ENCODE results near the gene DCANP1.

Gene DCANP1

DNA sequence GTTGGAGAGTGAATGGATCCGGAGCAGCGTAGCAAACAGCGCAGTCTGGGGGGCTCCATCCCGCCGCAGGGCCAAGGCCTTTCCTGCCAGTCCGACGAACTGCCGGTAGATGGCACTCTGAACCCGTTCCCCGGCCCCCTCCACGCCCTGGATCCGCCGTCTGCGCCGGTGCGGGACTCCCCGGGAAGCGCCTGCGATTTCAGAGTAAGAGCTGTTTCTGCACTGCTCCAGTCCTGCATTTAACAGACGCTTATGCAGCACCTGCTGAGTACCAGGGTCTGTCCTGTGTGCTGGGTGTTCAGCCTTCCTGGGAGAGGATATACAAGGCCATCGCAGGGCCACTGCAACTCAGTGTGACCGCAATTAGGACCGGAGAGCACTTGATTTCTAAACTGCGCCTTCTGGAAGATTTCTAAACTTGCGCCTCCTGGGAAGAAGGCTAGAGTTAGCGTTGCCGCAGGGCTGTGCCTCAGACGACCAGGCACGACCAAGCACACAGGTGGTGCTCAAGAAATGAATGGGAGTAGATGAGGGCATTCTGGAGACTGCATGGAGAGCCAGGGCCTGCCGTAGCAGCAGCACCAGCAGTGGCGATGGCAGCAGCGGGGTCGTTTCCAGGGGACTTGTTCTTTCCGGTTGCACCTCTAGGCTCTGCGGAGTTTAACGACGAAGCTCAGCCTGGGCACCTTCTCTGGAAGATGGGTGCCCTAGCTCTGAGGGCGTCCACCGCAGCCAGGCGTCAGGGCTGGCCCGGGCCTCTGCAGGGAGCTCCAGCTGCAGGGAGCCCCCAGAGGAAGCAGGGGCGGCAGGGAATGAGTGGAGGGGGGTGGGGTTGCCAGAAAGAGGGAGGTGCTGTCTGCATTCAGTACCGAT, 19.3 kb upstream of the DCANP1 start:
- WGBS: 3% methylated on average over 43 of the region's 43 CpGs
- Histone ChIP-seq H3K9me3 (ENCODE audit: insufficient read depth, low read depth, low read length) (no peaks in the 10 kb centered on the region), H3K36me3 (ENCODE audit: insufficient read depth, low read length) (no peaks in the 10 kb centered on the region), H3K4me3 (ENCODE audit: low read length) (peak overlapping the region; percentile 42), H3K9ac (ENCODE audit: low read depth, low read length) (no peak overlapping the region), H3K27ac (ENCODE audit: low read depth, low read length) (no peak overlapping the region), H3K27me3 (ENCODE audit: insufficient read depth, low read length) (peaks cover 99% of the 10 kb centered on the region), H3K4me1 (ENCODE audit: insufficient read depth, low read length) (peaks cover 15% of the 10 kb centered on the region)

DNA sequence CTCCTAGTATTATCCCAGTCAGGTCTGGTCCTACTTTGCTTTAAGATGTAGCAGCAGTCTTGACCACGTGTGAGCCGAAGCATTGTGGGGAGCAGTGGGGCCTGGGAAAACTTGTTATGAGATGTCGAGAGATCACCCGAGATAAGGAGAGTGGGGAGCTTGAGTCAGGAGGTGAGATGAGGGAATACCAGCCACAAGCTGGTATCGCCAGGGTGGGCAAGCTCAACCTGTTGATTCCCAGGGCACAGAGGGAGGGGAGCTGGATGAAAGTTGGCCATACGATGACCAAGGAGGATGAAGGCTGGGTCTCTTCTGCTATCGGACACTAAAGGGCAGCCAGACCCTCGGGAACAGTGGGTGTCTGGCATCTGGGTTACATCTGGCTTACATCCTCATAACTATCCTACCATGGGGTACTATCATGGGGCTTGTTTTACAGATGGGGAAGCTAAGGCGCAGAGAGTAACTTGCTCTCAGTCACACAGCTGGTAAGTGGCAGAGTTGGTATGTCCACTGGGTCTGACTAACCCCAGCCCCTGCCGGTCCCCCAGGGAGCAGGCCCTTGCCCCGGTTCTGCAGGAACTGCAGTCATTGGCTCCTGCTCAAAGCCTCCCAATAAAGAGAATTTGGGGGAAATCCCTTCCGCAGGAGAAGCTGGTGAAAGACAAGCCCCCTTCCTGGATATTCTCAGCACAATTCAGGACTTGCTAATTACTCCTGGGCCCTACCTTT, 18.4 kb upstream of the DCANP1 start:
- Histone ChIP-seq H3K36me3 (ENCODE audit: insufficient read depth, low read length) (no peaks in the 10 kb centered on the region), H3K4me1 (ENCODE audit: insufficient read depth, low read length) (peaks cover 15% of the 10 kb centered on the region), H3K9me3 (ENCODE audit: insufficient read depth, low read depth, low read length) (no peaks in the 10 kb centered on the region), H3K9ac (ENCODE audit: low read depth, low read length) (no peak overlapping the region), H3K27ac (ENCODE audit: low read depth, low read length) (no peak overlapping the region), H3K27me3 (ENCODE audit: insufficient read depth, low read length) (peaks cover 100% of the 10 kb centered on the region), H3K4me3 (ENCODE audit: low read length) (no peak overlapping the region; the same call in 1 of the 2 replicates)
- WGBS: 61% methylated on average over 12 of the region's 12 CpGs

DNA sequence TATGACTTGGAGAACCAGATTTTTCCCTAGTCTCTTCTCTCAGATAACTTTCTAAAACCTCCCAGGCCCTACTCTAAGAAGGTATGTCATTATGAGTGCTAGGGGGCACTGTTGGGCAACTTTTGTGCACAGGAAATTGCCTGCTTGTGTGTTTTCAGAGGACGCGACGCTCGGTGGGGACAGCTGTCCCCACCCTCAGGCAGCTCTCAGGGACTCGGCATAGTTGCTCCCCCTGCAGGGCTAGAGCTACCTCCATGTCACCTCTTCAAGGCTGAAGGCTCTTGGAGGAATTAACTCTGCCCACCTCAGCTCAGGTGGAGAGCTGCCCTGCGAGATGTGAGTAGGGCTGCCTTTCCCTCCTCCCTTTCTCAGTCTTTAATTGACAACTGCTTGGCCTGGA, 15.2 kb upstream of the DCANP1 start:
- H3K9me3 ChIP-seq (ENCODE audit: insufficient read depth, low read depth, low read length): no peaks in the 10 kb centered on the region
- no peaks in the 10 kb centered on the region for H3K36me3 ChIP-seq (ENCODE audit: insufficient read depth, low read length)
- H3K27ac ChIP-seq (ENCODE audit: low read depth, low read length): no peak overlapping the region
- no peak overlapping the region for H3K4me3 ChIP-seq (ENCODE audit: low read length)
- WGBS: 4% methylated on average over 6 of the region's 6 CpGs
- peaks cover 11% of the 10 kb centered on the region for H3K4me1 ChIP-seq (ENCODE audit: insufficient read depth, low read length)
- peaks cover 94% of the 10 kb centered on the region for H3K27me3 ChIP-seq (ENCODE audit: insufficient read depth, low read length)
- H3K9ac ChIP-seq (ENCODE audit: low read depth, low read length): no peak overlapping the region

DNA sequence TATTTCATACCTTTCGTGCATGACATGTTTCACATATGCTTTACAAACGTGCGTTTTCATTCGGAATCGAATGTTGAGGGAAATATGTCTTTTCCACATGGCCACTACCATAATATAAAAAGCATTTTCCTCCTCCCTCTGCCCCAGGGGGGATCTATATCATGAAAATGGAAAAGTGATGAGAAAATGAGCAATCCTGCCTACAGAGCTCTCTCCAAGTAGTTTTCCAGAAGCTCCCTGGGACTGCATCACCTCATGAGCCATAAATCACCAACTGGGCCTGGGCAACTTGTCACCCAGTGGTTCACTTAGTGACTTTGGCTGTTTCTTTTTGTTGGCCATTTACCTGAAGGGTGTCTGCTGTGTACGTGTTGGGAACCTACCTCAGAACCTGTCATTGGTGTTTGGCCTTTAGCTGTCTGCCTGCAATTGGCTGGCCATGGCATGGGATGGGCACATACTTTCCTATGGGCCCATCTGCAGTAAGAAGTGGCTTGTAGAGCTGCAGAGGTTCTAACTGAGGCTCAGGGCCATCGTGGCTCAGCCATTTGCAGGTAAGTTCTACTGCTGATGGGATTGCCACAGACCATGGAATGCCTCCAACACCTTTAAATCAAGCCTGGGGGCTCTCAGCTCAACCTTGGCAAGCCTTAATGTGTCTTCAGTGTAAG, 14.5 kb upstream of the DCANP1 start:
- peaks cover 4% of the 10 kb centered on the region; the same call in 1 of the 2 replicates for H3K4me1 ChIP-seq (ENCODE audit: insufficient read depth, low read length)
- no peak overlapping the region for H3K4me3 ChIP-seq (ENCODE audit: low read length)
- H3K9me3 ChIP-seq (ENCODE audit: insufficient read depth, low read depth, low read length): no peaks in the 10 kb centered on the region
- H3K36me3 ChIP-seq (ENCODE audit: insufficient read depth, low read length): no peaks in the 10 kb centered on the region
- H3K27me3 ChIP-seq (ENCODE audit: insufficient read depth, low read length): peaks cover 94% of the 10 kb centered on the region
- H3K27ac ChIP-seq (ENCODE audit: low read depth, low read length): no peak overlapping the region
- no peak overlapping the region for H3K9ac ChIP-seq (ENCODE audit: low read depth, low read length)
- WGBS: 90% methylated on average over 7 of the region's 7 CpGs

DNA sequence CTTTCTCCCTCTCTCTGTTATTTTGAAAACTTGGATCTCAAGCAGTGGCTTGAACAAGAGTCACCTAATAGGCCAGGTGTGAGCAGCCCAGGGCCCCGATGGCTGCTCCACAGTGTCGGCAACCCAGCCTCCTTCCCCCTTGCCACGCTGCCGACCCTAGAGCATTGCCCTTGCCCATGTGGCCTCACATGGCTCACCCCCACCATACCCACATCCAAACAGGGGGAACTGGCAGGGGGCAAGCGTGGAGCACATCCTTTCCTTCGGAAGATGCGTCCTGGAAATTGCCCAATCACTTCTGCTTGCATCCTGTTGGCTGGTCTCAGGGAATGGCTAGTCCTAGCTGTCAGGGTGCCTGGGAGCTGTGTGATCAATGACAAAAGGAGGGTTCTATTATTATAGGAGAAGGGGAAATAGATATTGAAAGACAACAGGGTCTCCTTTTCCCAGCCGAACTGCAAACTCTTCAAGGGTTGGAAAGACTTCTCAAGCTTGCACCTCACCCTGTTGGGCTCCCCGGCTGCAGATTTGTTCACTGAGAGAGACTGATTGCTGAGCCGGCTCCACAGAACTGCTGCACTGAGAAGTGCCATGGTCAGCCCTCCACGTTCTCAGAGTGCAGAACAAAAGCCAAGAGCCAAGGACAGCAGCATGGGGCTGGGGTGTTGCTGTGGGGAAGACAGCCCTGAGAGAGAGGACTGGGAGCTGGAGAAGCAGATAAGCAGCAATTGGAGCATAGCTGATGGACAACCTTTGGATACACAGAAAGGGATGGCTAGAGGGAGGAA, 13.3 kb upstream of the DCANP1 start:
- H3K27ac ChIP-seq (ENCODE audit: low read depth, low read length): no peak overlapping the region
- H3K36me3 ChIP-seq (ENCODE audit: insufficient read depth, low read length): no peaks in the 10 kb centered on the region
- H3K4me1 ChIP-seq (ENCODE audit: insufficient read depth, low read length): no peaks in the 10 kb centered on the region
- peaks cover 93% of the 10 kb centered on the region for H3K27me3 ChIP-seq (ENCODE audit: insufficient read depth, low read length)
- 84% methylated on average over 11 of the region's 11 CpGs for WGBS
- no peak overlapping the region for H3K4me3 ChIP-seq (ENCODE audit: low read length)
- H3K9me3 ChIP-seq (ENCODE audit: insufficient read depth, low read depth, low read length): no peaks in the 10 kb centered on the region
- H3K9ac ChIP-seq (ENCODE audit: low read depth, low read length): no peak overlapping the region

DNA sequence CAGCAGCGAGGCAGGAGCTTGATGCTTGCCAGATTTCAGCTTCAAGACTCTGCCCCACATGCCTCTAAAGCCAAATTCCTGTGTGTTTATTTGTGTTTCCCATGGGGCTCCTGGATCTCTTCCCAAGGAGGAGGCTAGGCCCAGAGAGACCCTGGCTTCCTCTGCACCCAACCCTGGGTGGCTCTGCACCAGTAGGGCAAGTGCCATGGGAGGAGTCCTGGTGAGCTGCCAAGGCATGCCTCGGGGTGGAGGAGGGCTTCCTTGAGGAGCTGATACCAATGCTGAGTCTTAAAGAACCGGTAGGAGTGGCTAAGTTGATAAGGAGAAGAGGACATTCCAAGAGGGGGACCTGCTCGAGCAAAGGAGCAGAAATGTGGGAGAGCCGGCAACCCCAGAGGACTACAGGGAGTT, 11.8 kb upstream of the DCANP1 start:
- H3K36me3 ChIP-seq (ENCODE audit: insufficient read depth, low read length): no peaks in the 10 kb centered on the region
- WGBS: 82% methylated on average over 5 of the region's 5 CpGs
- H3K9ac ChIP-seq (ENCODE audit: low read depth, low read length): no peak overlapping the region
- no peak overlapping the region for H3K4me3 ChIP-seq (ENCODE audit: low read length)
- no peak overlapping the region for H3K27ac ChIP-seq (ENCODE audit: low read depth, low read length)
- H3K27me3 ChIP-seq (ENCODE audit: insufficient read depth, low read length): peaks cover 88% of the 10 kb centered on the region
- H3K4me1 ChIP-seq (ENCODE audit: insufficient read depth, low read length): no peaks in the 10 kb centered on the region
- no peaks in the 10 kb centered on the region for H3K9me3 ChIP-seq (ENCODE audit: insufficient read depth, low read depth, low read length)

DNA sequence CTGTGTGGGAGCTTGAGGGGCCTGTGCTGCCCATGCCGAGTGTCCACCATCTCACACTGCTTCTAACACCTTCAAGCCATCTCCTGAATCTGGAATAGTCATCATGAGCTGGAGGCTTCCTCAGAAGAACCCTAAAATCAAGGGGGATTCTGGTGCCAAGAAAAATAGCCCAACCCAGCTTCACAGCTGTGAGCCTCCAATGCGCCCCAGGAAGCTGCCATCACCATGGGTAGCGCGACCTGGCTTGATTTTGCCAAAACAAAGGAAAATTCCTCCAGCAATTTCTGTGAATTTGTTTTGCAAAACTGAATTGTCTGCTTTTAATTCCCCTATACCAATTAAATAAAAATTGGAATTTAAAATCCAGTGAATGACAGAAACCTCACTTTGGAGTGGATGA, 11.2 kb upstream of the DCANP1 start:
- no peak overlapping the region for H3K9ac ChIP-seq (ENCODE audit: low read depth, low read length)
- no peaks in the 10 kb centered on the region for H3K4me1 ChIP-seq (ENCODE audit: insufficient read depth, low read length)
- no peak overlapping the region for H3K27ac ChIP-seq (ENCODE audit: low read depth, low read length)
- peaks cover 86% of the 10 kb centered on the region for H3K27me3 ChIP-seq (ENCODE audit: insufficient read depth, low read length)
- H3K9me3 ChIP-seq (ENCODE audit: insufficient read depth, low read depth, low read length): no peaks in the 10 kb centered on the region
- 94% methylated on average over 4 of the region's 4 CpGs for WGBS
- no peaks in the 10 kb centered on the region for H3K36me3 ChIP-seq (ENCODE audit: insufficient read depth, low read length)
- H3K4me3 ChIP-seq (ENCODE audit: low read length): no peak overlapping the region

DNA sequence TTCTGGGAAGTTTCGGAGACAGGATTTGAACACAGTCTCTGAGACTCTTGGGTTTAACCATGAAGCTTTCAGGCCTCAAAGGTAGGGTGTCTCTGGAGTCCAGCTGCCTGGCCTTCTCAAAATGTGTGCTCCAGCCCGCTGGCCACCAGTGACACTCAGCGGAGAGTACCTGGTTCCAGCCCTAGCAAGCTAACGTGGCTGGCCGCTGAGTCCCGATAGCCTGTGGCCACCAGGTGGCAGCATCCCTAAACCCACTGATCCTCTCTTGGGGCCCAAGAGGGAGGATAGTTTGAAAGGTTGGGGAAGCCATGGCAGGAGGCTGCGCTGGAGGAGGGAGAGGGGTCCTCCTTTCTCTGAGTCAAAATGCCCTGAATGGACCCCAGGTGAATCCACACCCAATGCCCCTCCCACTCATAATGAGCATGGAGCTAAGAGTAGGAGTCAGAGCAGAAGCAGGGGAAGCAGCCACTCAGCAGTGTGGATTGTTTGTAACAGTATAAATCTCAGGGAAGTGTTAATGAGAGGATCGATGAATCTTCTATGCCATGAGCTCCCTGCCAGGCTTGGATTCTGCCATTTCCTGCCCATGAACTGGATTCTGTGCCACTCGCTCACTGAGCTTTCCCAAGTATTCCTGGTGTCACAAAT, 10.4 kb upstream of the DCANP1 start:
- 48% methylated on average over 8 of the region's 9 CpGs for WGBS
- Histone ChIP-seq H3K4me3 (ENCODE audit: low read length) (no peak overlapping the region), H3K27me3 (ENCODE audit: insufficient read depth, low read length) (peaks cover 86% of the 10 kb centered on the region), H3K9ac (ENCODE audit: low read depth, low read length) (no peak overlapping the region), H3K4me1 (ENCODE audit: insufficient read depth, low read length) (no peaks in the 10 kb centered on the region), H3K9me3 (ENCODE audit: insufficient read depth, low read depth, low read length) (no peaks in the 10 kb centered on the region), H3K27ac (ENCODE audit: low read depth, low read length) (no peak overlapping the region), H3K36me3 (ENCODE audit: insufficient read depth, low read length) (no peaks in the 10 kb centered on the region)

DNA sequence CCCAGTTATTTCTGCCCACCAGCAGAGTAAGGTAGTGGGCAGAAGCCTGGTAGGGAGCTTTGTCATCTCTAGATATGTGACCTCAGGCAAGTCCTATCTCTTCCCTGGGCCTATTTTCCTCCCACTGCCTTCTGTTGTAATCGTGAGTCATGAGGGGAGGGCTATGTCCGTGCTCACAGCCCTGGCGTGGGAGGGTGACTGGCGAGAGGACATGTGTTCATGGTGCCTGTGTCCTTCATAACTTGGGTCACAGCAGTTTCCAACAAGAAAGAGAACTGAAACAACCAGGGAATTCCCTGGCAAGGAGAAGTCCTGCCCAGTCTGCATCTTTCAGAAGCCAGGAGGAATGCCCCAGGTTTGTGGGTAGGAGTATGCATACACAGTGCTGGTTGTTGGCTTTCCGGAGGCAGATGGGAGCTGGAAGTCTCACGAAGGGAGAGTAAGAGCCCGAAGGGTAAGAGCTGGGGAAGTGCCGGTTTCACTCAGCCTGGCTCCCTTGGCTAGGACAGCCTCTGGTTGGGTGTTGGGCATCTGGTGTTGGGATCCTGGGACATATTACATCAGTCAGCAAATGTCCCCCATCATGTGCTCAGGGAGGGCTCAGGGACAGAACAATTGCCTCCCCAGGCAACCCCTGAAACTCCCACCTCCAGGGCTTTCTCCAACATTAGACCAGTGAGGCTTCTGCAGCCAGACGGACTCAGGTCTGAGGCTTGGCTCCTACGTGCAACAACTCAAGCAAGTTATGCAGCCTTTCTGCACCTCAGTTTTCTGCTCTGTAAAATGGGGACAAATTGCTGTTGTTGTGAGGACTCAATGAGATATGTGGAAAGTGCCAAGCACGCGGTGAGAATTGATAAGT, 9.3 kb upstream of the DCANP1 start:
- no peak overlapping the region for H3K27ac ChIP-seq (ENCODE audit: low read depth, low read length)
- 90% methylated on average over 12 of the region's 12 CpGs for WGBS

DNA sequence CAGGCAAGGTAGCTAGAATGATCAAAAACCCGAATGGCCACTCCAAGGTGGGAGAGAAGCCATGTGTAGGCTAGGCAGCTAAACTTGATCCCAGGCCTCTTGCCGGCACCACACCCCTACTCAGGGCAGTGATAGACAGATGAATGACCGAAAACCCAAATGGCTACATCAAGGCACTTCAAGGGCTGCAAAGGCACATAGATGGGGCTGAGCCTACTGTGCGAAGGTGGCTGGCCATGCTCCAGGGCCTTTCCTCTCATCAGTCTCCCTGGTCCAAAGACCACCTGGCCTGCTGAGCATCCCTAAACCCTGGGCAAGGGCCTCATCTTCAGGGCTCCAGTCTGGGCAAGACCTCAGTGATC, 8.7 kb upstream of the DCANP1 start:
- no peak overlapping the region for H3K9ac ChIP-seq (ENCODE audit: low read depth, low read length)
- H3K4me3 ChIP-seq (ENCODE audit: low read length): no peak overlapping the region
- no peaks in the 10 kb centered on the region for H3K36me3 ChIP-seq (ENCODE audit: insufficient read depth, low read length)
- no peaks in the 10 kb centered on the region for H3K4me1 ChIP-seq (ENCODE audit: insufficient read depth, low read length)
- no peak overlapping the region for H3K27ac ChIP-seq (ENCODE audit: low read depth, low read length)
- peaks cover 76% of the 10 kb centered on the region for H3K27me3 ChIP-seq (ENCODE audit: insufficient read depth, low read length)
- no peaks in the 10 kb centered on the region for H3K9me3 ChIP-seq (ENCODE audit: insufficient read depth, low read depth, low read length)
- 93% methylated on average over 4 of the region's 4 CpGs for WGBS

More for the DNA sequence above, 9.3 kb upstream of the DCANP1 start:
- H3K9me3 ChIP-seq (ENCODE audit: insufficient read depth, low read depth, low read length): no peaks in the 10 kb centered on the region
- no peak overlapping the region for H3K4me3 ChIP-seq (ENCODE audit: low read length)
- H3K4me1 ChIP-seq (ENCODE audit: insufficient read depth, low read length): no peaks in the 10 kb centered on the region
- peaks cover 81% of the 10 kb centered on the region for H3K27me3 ChIP-seq (ENCODE audit: insufficient read depth, low read length)
- no peaks in the 10 kb centered on the region for H3K36me3 ChIP-seq (ENCODE audit: insufficient read depth, low read length)
- no peak overlapping the region for H3K9ac ChIP-seq (ENCODE audit: low read depth, low read length)
